Endothelial cell (in vitro differentiated cells): ENCODE measurements around the gene FAM131C. TPM values are rescaled to one million over a fixed set of nuclear protein-coding genes. Genes with fewer than 3 reads are reported as not detected.

ENCODE experiments used
- DNase-seq: peaks from one replicate; pipeline ENCODE4 v3.0.0; 2021; ENCODE audit warnings: low spot score
- H3K27ac Mint-ChIP-seq: one replicate; pipeline ENCODE4 v1.8.0; 2021; ENCODE audit warnings: mixed read lengths, inconsistent platforms; ENCODE audit not compliant: unreplicated experiment
- H3K27me3 Mint-ChIP-seq: one replicate; pipeline ENCODE4 v1.8.0; 2021; ENCODE audit warnings: mild to moderate bottlenecking, moderate library complexity, mixed read lengths, inconsistent platforms; ENCODE audit not compliant: unreplicated experiment
- H3K36me3 Mint-ChIP-seq: one replicate; pipeline ENCODE4 v1.8.0; 2021; ENCODE audit warnings: mild to moderate bottlenecking, low read depth, mixed read lengths, inconsistent platforms; ENCODE audit not compliant: unreplicated experiment
- H3K4me1 Mint-ChIP-seq: one replicate; pipeline ENCODE4 v1.8.0; 2021; ENCODE audit warnings: mild to moderate bottlenecking, mixed read lengths, inconsistent platforms; ENCODE audit not compliant: unreplicated experiment
- H3K4me3 Mint-ChIP-seq: one replicate; pipeline ENCODE4 v1.8.0; 2021; ENCODE audit warnings: mild to moderate bottlenecking, mixed read lengths, inconsistent platforms; ENCODE audit not compliant: unreplicated experiment
- H3K9me3 Mint-ChIP-seq: one replicate; pipeline ENCODE4 v1.8.0; 2021; ENCODE audit warnings: mixed read lengths, inconsistent platforms; ENCODE audit not compliant: unreplicated experiment
- total RNA-seq: library from RNA; stranded (reverse); fragmentation: NEBNext Ultra II Directional; extraction: Animal tissue kit (Norgen Biotek cat#: 25700); gene quantifications from one replicate; pipeline ENCODE4 v1.2.1, GENCODE V29; 2021; ENCODE audit not compliant: unreplicated experiment
- TF ChIP-seq, protein P1 (sequence below): fragments of 200-600 bp; sonication (generic); IDR thresholded peaks from one replicate; pipeline ENCODE4 v1.5.0; 2021; ENCODE audit warnings: antibody characterized with exemption; ENCODE audit not compliant: unreplicated experiment

The FAM131C gene
- total RNA-seq, 1 donor from 2014 or later: 0.56 TPM

- TF ChIP-seq, protein P1, sequence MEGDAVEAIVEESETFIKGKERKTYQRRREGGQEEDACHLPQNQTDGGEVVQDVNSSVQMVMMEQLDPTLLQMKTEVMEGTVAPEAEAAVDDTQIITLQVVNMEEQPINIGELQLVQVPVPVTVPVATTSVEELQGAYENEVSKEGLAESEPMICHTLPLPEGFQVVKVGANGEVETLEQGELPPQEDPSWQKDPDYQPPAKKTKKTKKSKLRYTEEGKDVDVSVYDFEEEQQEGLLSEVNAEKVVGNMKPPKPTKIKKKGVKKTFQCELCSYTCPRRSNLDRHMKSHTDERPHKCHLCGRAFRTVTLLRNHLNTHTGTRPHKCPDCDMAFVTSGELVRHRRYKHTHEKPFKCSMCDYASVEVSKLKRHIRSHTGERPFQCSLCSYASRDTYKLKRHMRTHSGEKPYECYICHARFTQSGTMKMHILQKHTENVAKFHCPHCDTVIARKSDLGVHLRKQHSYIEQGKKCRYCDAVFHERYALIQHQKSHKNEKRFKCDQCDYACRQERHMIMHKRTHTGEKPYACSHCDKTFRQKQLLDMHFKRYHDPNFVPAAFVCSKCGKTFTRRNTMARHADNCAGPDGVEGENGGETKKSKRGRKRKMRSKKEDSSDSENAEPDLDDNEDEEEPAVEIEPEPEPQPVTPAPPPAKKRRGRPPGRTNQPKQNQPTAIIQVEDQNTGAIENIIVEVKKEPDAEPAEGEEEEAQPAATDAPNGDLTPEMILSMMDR: no peak
- no peak overlapping the region for H3K27ac Mint-ChIP-seq
- no peak for DNase-seq
These were observed 21.2 kb upstream of the FAM131C start for GRCh38 chr1:16094453-16095158.

DNA sequence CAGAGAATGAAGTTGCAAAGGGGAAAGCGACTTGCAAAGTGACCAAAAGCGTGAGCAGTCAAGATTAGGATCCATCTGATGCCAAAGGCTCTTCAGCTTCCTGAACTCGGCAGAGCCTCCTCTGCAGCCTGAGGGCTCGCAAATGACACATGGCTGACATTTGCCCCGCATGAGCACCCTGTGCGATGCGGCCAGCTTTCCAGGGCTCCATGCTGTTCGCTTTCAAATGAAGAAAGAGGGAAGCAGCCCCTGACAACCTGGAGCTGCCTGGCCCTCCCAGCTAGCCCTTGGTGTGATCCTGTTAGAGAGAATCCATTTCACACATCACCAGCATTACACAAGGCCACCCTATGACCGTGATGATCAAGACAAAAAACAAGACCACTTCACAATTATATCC, 20.2 kb upstream of the FAM131C start:
- peaks cover 7% of the 10 kb centered on the region for H3K4me1 Mint-ChIP-seq
- no peaks in the 10 kb centered on the region for H3K36me3 Mint-ChIP-seq
- H3K27ac Mint-ChIP-seq: no peak overlapping the region
- TF ChIP-seq, protein P1: no peak
- DNase-seq: no peak
- no peak overlapping the region for H3K4me3 Mint-ChIP-seq
- no peaks in the 10 kb centered on the region for H3K9me3 Mint-ChIP-seq
- H3K27me3 Mint-ChIP-seq: peaks cover 4% of the 10 kb centered on the region

More at GRCh38 chr1:16094453-16095158, 21.2 kb upstream of the FAM131C start:
- H3K27me3 Mint-ChIP-seq: peaks cover 3% of the 10 kb centered on the region
- no peak overlapping the region for H3K4me3 Mint-ChIP-seq
- H3K4me1 Mint-ChIP-seq: peaks cover 3% of the 10 kb centered on the region
- no peaks in the 10 kb centered on the region for H3K9me3 Mint-ChIP-seq
- H3K36me3 Mint-ChIP-seq: no peaks in the 10 kb centered on the region

DNA sequence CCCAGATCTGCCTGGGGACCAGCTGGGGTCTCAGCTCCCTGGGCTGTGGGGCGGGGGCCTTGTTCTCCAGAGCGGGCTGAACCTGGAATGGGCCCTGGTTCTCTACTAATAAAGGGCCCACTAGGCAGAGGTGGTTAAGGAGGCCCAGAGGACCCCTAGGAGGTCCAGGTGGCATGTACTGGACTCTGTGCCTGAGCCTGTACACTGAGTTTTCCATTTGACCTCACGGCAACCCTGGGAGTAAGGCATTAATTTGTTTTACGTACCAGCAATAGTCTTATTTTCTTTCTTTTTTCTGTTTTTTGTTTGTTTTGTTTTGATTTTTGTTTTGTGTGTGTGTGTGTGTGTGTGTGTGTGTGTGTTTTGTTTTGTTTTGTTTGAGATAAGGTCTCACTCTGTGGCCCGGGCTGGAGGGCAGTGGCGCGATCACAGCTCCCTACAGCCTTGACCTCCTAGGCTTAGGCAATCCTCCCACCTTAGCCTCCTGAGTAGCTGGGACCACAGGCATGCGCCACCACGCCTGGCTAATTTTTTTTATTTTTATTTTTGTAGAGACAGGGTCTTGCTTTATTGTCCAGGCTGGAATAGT, 19.6 kb upstream of the FAM131C start:
- no peak for DNase-seq
- Mint-ChIP-seq H3K4me1 (peaks cover 8% of the 10 kb centered on the region), H3K36me3 (no peaks in the 10 kb centered on the region), H3K27ac (no peak overlapping the region), H3K4me3 (no peak overlapping the region), H3K27me3 (peaks cover 5% of the 10 kb centered on the region), H3K9me3 (no peaks in the 10 kb centered on the region)
- TF ChIP-seq, protein P1: no peak

- Mint-ChIP-seq H3K4me1 (peaks cover 14% of the 10 kb centered on the region), H3K27me3 (peaks cover 8% of the 10 kb centered on the region), H3K36me3 (no peaks in the 10 kb centered on the region), H3K27ac (no peak overlapping the region), H3K4me3 (no peak overlapping the region), H3K9me3 (no peaks in the 10 kb centered on the region)
- DNase-seq: no peak
- TF ChIP-seq, protein P1: no peak
These were observed 18.9 kb upstream of the FAM131C start for GRCh38 chr1:16092097-16092922.
